ENCODE measurements around the gene GALNTL6. TPM values are rescaled to one million over a fixed set of nuclear protein-coding genes. Genes with fewer than 3 reads are reported as not detected.
"Not testable (repeated sequence)": the region's sequence is repeated elsewhere in the genome, so short reads cannot be mapped to it uniquely, and the experiment has no call there.

GALNTL6 gene
- total RNA-seq, 1 donor from 2014 or later, result 0.35 TPM

GRCh38 chr4:173038192-173038896, 1225.1 kb downstream of the GALNTL6 start:
- DNase-seq (ENCODE audit: extremely low read depth, low read depth, low spot score), result no peak

GRCh38 chr4:173039617-173040577, 1226.7 kb downstream of the GALNTL6 start:
- DNase-seq (ENCODE audit: extremely low read depth, low read depth, low spot score), result peak; percentile 22

- DNase-seq (ENCODE audit: extremely low read depth, low read depth, low spot score), result no peak
Observed at GRCh38 chr4:173041482-173041881, 1228.3 kb downstream of the GALNTL6 start.

DNA sequence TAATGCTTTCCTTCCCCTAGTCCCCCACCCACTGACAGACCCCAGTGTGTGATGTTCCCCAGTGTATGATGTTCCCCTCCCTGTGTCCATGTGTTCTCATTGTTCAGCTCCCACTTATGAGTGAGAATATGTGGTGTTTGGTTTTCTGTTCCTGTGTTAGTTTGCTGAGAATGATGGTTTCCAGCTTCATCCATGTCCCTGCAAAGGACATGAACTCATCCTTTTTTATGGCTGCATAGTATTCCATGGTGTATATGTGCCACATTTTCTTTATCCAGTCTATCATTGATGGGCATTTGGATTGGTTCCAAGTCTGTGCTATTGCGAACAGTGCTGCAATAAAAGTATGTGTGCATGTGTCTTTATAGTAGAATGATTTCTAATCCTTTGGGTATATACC, 1228.9 kb downstream of the GALNTL6 start:
- not testable (repeated sequence) for DNase-seq (ENCODE audit: extremely low read depth, low read depth, low spot score)

GRCh38 chr4:173044340-173044739, 1231.1 kb downstream of the GALNTL6 start:
- DNase-seq (ENCODE audit: extremely low read depth, low read depth, low spot score), result no peak

DNA sequence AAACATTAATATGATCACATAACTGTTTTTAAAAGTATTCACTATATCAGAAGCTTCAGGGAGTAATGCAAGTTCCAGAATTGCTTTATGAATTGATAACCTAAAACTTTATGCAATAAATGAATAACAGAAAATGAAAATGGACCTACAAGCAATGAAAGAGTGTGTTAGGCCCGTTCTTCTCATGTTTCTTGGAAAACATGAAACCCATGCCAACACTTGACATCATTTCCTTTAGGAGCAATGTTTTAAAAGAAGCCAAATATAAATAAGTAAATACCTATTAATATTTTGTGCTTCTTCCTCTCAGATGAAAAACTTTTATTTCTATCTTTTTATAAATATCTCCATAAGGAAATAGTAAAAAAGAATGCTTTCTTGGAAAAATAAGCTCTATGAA, 1232.4 kb downstream of the GALNTL6 start:
- no peak for DNase-seq (ENCODE audit: extremely low read depth, low read depth, low spot score)

- DNase-seq (ENCODE audit: extremely low read depth, low read depth, low spot score), result no peak
Observed at GRCh38 chr4:173046144-173046543, 1232.9 kb downstream of the GALNTL6 start.

DNA sequence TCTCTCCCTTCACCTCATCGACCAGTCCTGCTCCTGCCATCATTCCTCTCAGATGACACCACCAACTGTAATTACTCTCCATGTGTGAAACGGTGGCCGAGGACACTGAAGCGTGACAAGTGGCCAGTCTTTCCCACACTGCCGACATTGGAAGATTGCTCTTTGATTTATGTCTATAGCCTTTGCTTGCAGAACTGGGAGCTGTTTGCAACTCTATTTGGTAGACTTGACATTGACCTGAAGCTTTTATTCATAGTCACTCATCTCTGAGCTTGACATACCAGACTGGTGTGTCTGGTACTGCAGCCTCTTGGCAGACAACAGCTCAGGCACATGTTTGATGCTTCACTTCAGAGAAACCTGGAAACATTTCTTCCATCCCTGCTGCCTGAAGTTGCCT, 1233.6 kb downstream of the GALNTL6 start:
- no peak for DNase-seq (ENCODE audit: extremely low read depth, low read depth, low spot score)

GRCh38 chr4:173051232-173051631, 1238.0 kb downstream of the GALNTL6 start:
- DNase-seq (ENCODE audit: extremely low read depth, low read depth, low spot score), result no peak

DNA sequence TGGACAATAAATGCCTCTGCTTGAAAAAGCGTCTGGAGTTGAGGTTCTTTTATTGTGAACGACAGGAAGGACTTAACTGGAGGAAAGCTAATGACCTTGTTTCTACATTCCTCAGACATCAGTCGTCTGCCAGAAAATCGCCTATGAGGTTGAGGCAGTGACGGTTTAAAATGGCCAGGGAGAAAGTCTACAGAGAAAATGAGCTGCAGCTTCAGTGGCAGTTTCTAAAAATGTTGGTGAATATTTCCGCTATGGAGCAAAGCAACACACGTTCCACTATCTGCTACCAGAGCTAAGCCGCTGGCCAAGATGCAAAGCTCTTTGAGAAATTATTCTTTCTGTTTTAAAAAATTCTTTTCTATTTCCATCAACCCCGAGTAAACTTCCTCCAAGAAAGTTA, 1238.5 kb downstream of the GALNTL6 start:
- DNase-seq (ENCODE audit: extremely low read depth, low read depth, low spot score), result no peak

- DNase-seq (ENCODE audit: extremely low read depth, low read depth, low spot score), result no peak
Observed at GRCh38 chr4:173052439-173052838, 1239.2 kb downstream of the GALNTL6 start.

DNA sequence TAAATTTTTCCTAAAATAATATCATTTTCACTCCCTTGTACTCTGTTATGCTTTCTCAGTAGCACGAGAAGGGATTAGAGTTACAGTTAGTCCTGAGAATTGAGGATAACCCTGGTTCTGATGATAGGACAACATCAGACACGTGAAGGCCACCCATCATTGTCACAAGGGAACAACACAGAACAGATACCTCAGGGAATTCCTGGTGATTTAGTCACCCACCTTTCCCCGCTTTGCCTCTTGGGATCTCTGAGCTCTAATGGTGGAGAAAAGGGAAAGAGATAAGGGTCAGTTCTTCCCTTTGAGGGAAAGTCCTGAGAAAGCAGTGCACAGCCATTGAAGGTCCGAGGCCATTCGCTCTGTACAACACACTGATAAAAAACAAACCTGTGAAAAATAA, 1243.1 kb downstream of the GALNTL6 start:
- DNase-seq (ENCODE audit: extremely low read depth, low read depth, low spot score), result no peak

- no peak for DNase-seq (ENCODE audit: extremely low read depth, low read depth, low spot score)
Observed at GRCh38 chr4:173056710-173057109, 1243.5 kb downstream of the GALNTL6 start.

DNA sequence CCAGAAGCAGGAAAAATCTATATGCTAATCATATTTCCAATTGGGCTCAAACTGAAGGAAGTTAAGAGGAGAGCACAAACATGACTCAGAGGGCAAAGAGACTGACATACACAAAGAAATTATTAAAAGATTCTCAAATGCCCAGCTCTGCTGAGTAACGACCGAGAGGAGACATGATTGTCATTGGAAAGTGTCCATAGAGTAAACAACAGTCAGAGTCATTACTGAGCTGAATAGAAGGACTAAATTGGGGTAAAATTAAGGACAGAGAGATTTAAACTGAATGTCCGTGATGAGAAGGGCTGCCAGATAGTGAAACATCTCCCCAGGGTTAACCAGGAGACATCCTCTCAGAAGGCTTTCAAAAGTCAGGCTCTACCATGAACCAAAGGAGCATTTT, 1244.2 kb downstream of the GALNTL6 start:
- DNase-seq (ENCODE audit: extremely low read depth, low read depth, low spot score), result no peak

DNA sequence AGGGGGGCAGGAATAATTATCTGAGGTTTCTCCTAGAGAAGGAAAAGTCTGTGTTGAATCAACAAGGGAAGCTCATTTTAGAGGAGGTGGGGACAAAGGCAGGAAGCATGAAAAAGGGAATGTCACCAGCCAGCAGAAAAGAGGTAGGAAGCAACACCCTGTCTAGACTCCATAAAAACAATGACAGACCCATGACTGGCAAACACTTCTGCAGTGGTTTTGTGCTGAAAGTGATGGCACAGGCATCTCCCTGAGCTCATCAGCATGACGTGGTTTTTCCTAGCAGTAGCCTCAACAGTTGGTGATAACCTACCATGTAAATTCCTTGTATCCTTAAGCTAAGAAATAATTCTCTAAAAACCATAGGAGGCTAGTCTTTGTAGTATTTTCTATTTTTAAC, 1244.7 kb downstream of the GALNTL6 start:
- DNase-seq (ENCODE audit: extremely low read depth, low read depth, low spot score), result no peak

- DNase-seq (ENCODE audit: extremely low read depth, low read depth, low spot score), result no peak
Observed at GRCh38 chr4:173061160-173061559, 1248.0 kb downstream of the GALNTL6 start.

DNA sequence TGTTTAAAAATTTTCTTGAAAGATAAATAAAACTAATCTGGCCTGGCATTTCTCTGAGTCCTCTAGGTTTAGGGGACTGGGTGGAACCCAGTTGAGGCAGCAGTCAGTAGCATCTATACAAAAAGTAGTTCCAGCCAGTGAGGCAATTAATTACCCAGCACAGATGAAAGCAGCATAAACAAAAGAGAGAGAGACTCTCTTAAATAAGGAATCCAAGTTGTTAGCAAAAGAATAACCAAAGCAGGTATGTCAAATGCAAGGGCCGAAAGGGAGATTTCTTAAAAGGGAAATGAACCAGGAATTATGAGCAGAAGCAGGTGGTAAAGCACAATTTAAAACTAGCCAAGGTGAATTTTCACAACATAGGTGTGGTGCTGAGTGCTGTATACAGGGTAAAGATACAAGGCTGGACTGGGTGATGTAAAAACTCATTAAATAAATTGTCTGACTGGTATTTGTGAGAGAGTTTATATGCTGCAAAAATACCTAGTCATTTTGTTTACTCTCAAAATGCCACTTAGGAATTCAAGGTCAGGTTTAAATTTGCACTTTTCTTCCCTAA, 1260.8 kb downstream of the GALNTL6 start:
- DNase-seq (ENCODE audit: extremely low read depth, low read depth, low spot score), result no peak

DNA sequence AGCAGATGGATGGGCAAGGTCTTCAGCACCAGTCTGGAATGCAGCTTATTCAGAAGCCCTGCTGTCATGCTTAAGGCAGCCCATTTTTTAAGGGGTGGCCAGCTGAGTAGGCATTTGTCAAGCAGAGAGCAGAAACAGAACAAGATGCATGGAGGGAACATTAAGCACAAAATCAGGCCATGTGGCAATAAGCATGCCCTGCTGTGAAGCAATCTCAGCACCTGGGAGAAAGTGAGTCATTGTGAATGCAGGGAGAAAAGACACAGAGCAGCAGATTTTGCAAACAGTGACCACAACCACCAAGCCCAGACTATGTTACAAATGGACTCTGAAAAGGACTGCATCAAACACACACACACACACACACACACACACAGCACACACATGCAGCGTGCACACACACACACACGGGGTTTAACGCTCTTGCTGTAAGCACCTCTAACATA, 1261.3 kb downstream of the GALNTL6 start:
- DNase-seq (ENCODE audit: extremely low read depth, low read depth, low spot score), result no peak

- no peak for DNase-seq (ENCODE audit: extremely low read depth, low read depth, low spot score)
Observed at GRCh38 chr4:173076903-173077634, 1263.9 kb downstream of the GALNTL6 start.

- no peak for DNase-seq (ENCODE audit: extremely low read depth, low read depth, low spot score)
Observed at GRCh38 chr4:173088144-173088543, 1274.9 kb downstream of the GALNTL6 start.

Measured in glomerular endothelial cell (primary cell).